IMR-90 (cell line): ENCODE data around the gene TEX36. TPM values are rescaled to one million over a fixed set of nuclear protein-coding genes. Genes with fewer than 3 reads are reported as not detected.

Experiments used
- ATAC-seq: fragments of 200-7000 bp; cut with Tn5 transposase; 2 replicates; pipeline ENCODE4 v1.9.1; 2020; ENCODE audit warnings: low read depth, mild to moderate bottlenecking, moderate library complexity
- BruUV-seq: library from RNA; stranded (reverse); fragments of 400-500 nt; replicated peaks from 2 replicates; lab custom pipeline; 2021; lab: Mats Ljungman, UMichigan
- CTCF ChIA-PET: fragments of 300-600 bp; formaldehyde crosslinking; extraction: SDS; loops from one replicate; lab custom pipeline; 2021; ENCODE audit warnings: antibody characterized with exemption; lab: Yijun Ruan, JAX
- POLR2A ChIA-PET: fragments of 300-600 bp; sonication (Branson Sonifier 250); formaldehyde crosslinking; loops from one replicate; lab custom pipeline; 2022; ENCODE audit warnings: antibody characterized with exemption; ENCODE audit not compliant: unreplicated experiment; lab: Charles Lee
- DNase-seq: peaks from one replicate; pipeline ENCODE4 v3.0.0; 2013
- H2AFZ ChIP-seq: replicated peaks from 2 replicates; pipeline ENCODE3; 2013; ENCODE audit warnings: low read length, mild to moderate bottlenecking; ENCODE audit not compliant: poor library complexity
- H2AK5ac ChIP-seq: 2 replicates; pipeline ENCODE4 v1.6.1; 2013; ENCODE audit warnings: low read depth, low read length, inconsistent platforms
- H2AK9ac ChIP-seq: replicated peaks from 2 replicates; pipeline ENCODE3; 2013; ENCODE audit warnings: mild to moderate bottlenecking, low read depth, low read length, moderate library complexity; ENCODE audit not compliant: poor library complexity
- H2BK120ac ChIP-seq: 2 replicates; pipeline ENCODE4 v1.6.1; 2013; ENCODE audit warnings: low read depth, low read length, inconsistent platforms
- H2BK15ac ChIP-seq: 3 replicates; pipeline ENCODE4 v1.6.1; 2013; ENCODE audit warnings: low read depth, low read length, inconsistent platforms
- H2BK20ac ChIP-seq: 2 replicates; pipeline ENCODE4 v1.6.1; 2013; ENCODE audit warnings: low read depth, mild to moderate bottlenecking, inconsistent platforms, low read length, moderate library complexity
- H2BK5ac ChIP-seq: 2 replicates; pipeline ENCODE4 v1.6.1; 2013; ENCODE audit warnings: mild to moderate bottlenecking, low read depth, low read length, inconsistent platforms; ENCODE audit not compliant: poor library complexity, severe bottlenecking
- H3K14ac ChIP-seq: replicated peaks from 2 replicates; pipeline ENCODE4 v1.6.1; 2013; ENCODE audit warnings: low read depth, low read length, inconsistent platforms
- H3K18ac ChIP-seq: 2 replicates; pipeline ENCODE4 v1.6.1; 2013; ENCODE audit warnings: low read depth, low read length, control low read depth
- H3K23ac ChIP-seq: 2 replicates; pipeline ENCODE4 v1.6.1; 2013; ENCODE audit warnings: low read depth, low read length, inconsistent platforms
- H3K27ac ChIP-seq: 2 replicates; pipeline ENCODE4 v1.5.1; 2013; ENCODE audit warnings: mild to moderate bottlenecking, control low read depth, low read length; ENCODE audit not compliant: insufficient read depth
- H3K27me3 ChIP-seq: 2 replicates; pipeline ENCODE4 v1.6.1; 2013; ENCODE audit warnings: low read length; ENCODE audit not compliant: control insufficient read depth, insufficient read depth
- H3K36me3 ChIP-seq: 2 replicates; pipeline ENCODE4 v1.6.1; 2013; ENCODE audit warnings: low read length, mixed read lengths; ENCODE audit not compliant: control insufficient read depth, insufficient read depth
- H3K4ac ChIP-seq: 2 replicates; pipeline ENCODE4 v1.6.1; 2013; ENCODE audit warnings: low read depth, low read length, inconsistent platforms
- H3K4me1 ChIP-seq: 2 replicates; pipeline ENCODE4 v1.6.1; 2013; ENCODE audit warnings: low read length, mixed read lengths; ENCODE audit not compliant: control insufficient read depth, insufficient read depth
- H3K4me2 ChIP-seq: 2 replicates; pipeline ENCODE4 v1.6.1; 2013; ENCODE audit warnings: low read depth, mild to moderate bottlenecking, control low read depth, low read length, moderate library complexity
- H3K4me3 ChIP-seq: 2 replicates; pipeline ENCODE4 v1.5.1; 2013; ENCODE audit warnings: low read depth, mild to moderate bottlenecking, control low read depth, low read length, moderate library complexity; ENCODE audit not compliant: insufficient read depth
- H3K56ac ChIP-seq: 2 replicates; pipeline ENCODE4 v1.6.1; 2013; ENCODE audit warnings: low read length, inconsistent platforms; ENCODE audit not compliant: insufficient read depth; ENCODE audit errors: extremely low read depth
- H3K79me1 ChIP-seq, 2 experiments: 2 replicates each; pipeline ENCODE4 v1.6.1; 2013; ENCODE audit warnings: low read length in 2 of 2, inconsistent platforms in 1 of 2, low read depth in 1 of 2
- H3K9ac ChIP-seq: 2 replicates; pipeline ENCODE4 v1.6.1; 2013; ENCODE audit warnings: low read depth, low read length, control low read depth
- H3K9me1 ChIP-seq: 2 replicates; pipeline ENCODE4 v1.6.1; 2013; ENCODE audit warnings: low read length, inconsistent platforms; ENCODE audit not compliant: insufficient read depth
- H3K9me3 ChIP-seq: 2 replicates; pipeline ENCODE4 v1.6.1; 2013; ENCODE audit warnings: low read length; ENCODE audit not compliant: control insufficient read depth, insufficient read depth
- H4K20me1 ChIP-seq: 2 replicates; pipeline ENCODE4 v1.6.1; 2013; ENCODE audit warnings: low read length, inconsistent platforms; ENCODE audit not compliant: insufficient read depth
- H4K5ac ChIP-seq: 2 replicates; pipeline ENCODE4 v1.6.1; 2013; ENCODE audit warnings: mild to moderate bottlenecking, low read depth, low read length, control low read depth
- H4K8ac ChIP-seq, 2 experiments: 2 replicates each; pipeline ENCODE4 v1.6.1; 2013; ENCODE audit warnings: low read depth in 2 of 2, low read length in 2 of 2, control low read depth in 1 of 2, inconsistent platforms in 1 of 2
- H4K91ac ChIP-seq: 2 replicates; pipeline ENCODE4 v1.6.1; 2013; ENCODE audit warnings: low read depth, low read length, inconsistent platforms; ENCODE audit not compliant: insufficient read depth
- BHLHE40 ChIP-seq: fragments of 150-350 bp; IDR thresholded peaks from 2 replicates; pipeline ENCODE4 v1.6.1; 2016; ENCODE audit warnings: mild to moderate bottlenecking, low read depth, low read length
- CEBPB ChIP-seq: IDR thresholded peaks from 2 replicates; pipeline ENCODE4 v1.6.1; 2012; ENCODE audit warnings: low read depth, low read length, improper control_type of control experiment
- CHD1 ChIP-seq: IDR thresholded peaks from 2 replicates; pipeline ENCODE4 v1.6.1; 2012; ENCODE audit warnings: low read depth, low read length, improper control_type of control experiment
- CTCF ChIP-seq: conservative IDR thresholded peaks from 2 replicates; pipeline ENCODE4 v1.5.1; 2012; ENCODE audit warnings: mild to moderate bottlenecking, low read depth, low read length, improper control_type of control experiment
- ELK1 ChIP-seq: fragments of 150-350 bp; IDR thresholded peaks from 2 replicates; pipeline ENCODE4 v1.6.1; 2016; ENCODE audit warnings: low read depth, mild to moderate bottlenecking, low read length, moderate library complexity, borderline replicate concordance
- FOS ChIP-seq: fragments of 150-350 bp; IDR thresholded peaks from 2 replicates; pipeline ENCODE4 v1.6.1; 2016; ENCODE audit warnings: low read depth, low read length
- MAFK ChIP-seq: IDR thresholded peaks from 2 replicates; pipeline ENCODE4 v1.6.1; 2012; ENCODE audit warnings: low read depth, low read length, improper control_type of control experiment
- MXI1 ChIP-seq: IDR thresholded peaks from 2 replicates; pipeline ENCODE4 v1.6.1; 2012; ENCODE audit warnings: low read depth, mild to moderate bottlenecking, low read length, moderate library complexity, borderline replicate concordance
- NFE2L2 ChIP-seq: fragments of 150-350 bp; IDR thresholded peaks from 2 replicates; pipeline ENCODE4 v1.6.1; 2016; ENCODE audit warnings: low read depth, mild to moderate bottlenecking, low read length
- POLR2A ChIP-seq: IDR thresholded peaks from 2 replicates; pipeline ENCODE4 v1.6.1; 2012; ENCODE audit warnings: mild to moderate bottlenecking, low read depth, low read length
- RAD21 ChIP-seq: IDR thresholded peaks from 2 replicates; pipeline ENCODE4 v1.6.1; 2012; ENCODE audit warnings: low read length, improper control_type of control experiment
- RCOR1 ChIP-seq: IDR thresholded peaks from 2 replicates; pipeline ENCODE4 v1.6.1; 2012; ENCODE audit warnings: mild to moderate bottlenecking, low read length, improper control_type of control experiment; ENCODE audit not compliant: insufficient replicate concordance
- RFX5 ChIP-seq: IDR thresholded peaks from 2 replicates; pipeline ENCODE4 v1.8.0; 2012; ENCODE audit warnings: low read depth, mild to moderate bottlenecking, low read length, moderate library complexity
- SMC3 ChIP-seq: fragments of 150-350 bp; IDR thresholded peaks from 2 replicates; pipeline ENCODE4 v1.6.1; 2016; ENCODE audit warnings: low read depth, mild to moderate bottlenecking, antibody characterized with exemption, low read length, moderate library complexity
- USF2 ChIP-seq: fragments of 150-350 bp; IDR thresholded peaks from 2 replicates; pipeline ENCODE4 v1.6.1; 2017; ENCODE audit warnings: mild to moderate bottlenecking, antibody characterized with exemption, low read length, low read depth
- WGBS, 2 experiments: methylation state at CpG; one replicate each; pipeline versions ENCODE4 v1.1.5 to v1.1.7; 2013; ENCODE audit warnings: missing lambda C conversion rate in 2 of 2; ENCODE audit not compliant: insufficient read length in 1 of 2; ENCODE audit errors: extremely low coverage in 2 of 2; 5-methylcytosine and 5-hydroxymethylcytosine counted together
- dilution Hi-C: fragments of 300-500 bp; cut with HindIII; formaldehyde crosslinking; loops from one replicate; pipeline ENCODE4 v1.14.3; 2018; ENCODE audit warnings: low sequenced_read_pairs; ENCODE audit not compliant: unreplicated experiment
- in situ Hi-C: fragments of 300-500 bp; cut with MboI; formaldehyde crosslinking; loops from 3 replicates; pipeline ENCODE4 v1.14.3; 2019; ENCODE audit warnings: low sequenced_read_pairs, inconsistent platforms, mixed read lengths
- intact Hi-C: fragments of 100-400 bp; cut with micrococcal nuclease; formaldehyde crosslinking; loops from 2 replicates; pipeline ENCODE4 v1.10.0; 2022
- polyA plus RNA-seq, 3 experiments: library from polyadenylated mRNA; depleted of rRNA; stranded (reverse); fragments of >200 nt; gene quantifications; 2 replicates each; pipeline ENCODE4 v1.2.3, GENCODE V29; 2012; ENCODE audit warnings: low replicate concordance in 1 of 3
- total RNA-seq: library from RNA; depleted of rRNA; stranded (reverse); fragments of >200 nt; gene quantifications from 2 replicates; pipeline ENCODE4 v1.2.3, GENCODE V29; 2012

Gene TEX36
- total and polyA plus RNA-seq, 2 of the 4 experiments (the other 2 are of a cell fraction): not detected

GRCh38 chr10:125692196-125692595, 9.2 kb upstream of the TEX36 start:
- no peak overlapping the region for H3K27ac ChIP-seq
- H2AK5ac ChIP-seq: no peak overlapping the region
- H2BK120ac ChIP-seq: no peak overlapping the region
- no peak overlapping the region for H3K9ac ChIP-seq
- H3K18ac ChIP-seq: no peak overlapping the region
- no peak for TF ChIP-seq MXI1
- TF ChIP-seq BHLHE40: no peak
- no peak for TF ChIP-seq ELK1
- TF ChIP-seq RFX5: no peak
- TF ChIP-seq RAD21: no peak
- TF ChIP-seq CEBPB: no peak
- TF ChIP-seq MAFK: no peak
- TF ChIP-seq SMC3: no peak
- no peak for TF ChIP-seq FOS
- TF ChIP-seq CHD1: no peak
- no peak for TF ChIP-seq NFE2L2
- no peak for TF ChIP-seq USF2
- no peak for TF ChIP-seq RCOR1
- TF ChIP-seq POLR2A: no peak
- no peak for TF ChIP-seq CTCF
- H3K4me1 ChIP-seq: peaks cover 5% of the 10 kb centered on the region; the same call in 1 of the 2 replicates
- BruUV-seq: no TSS peak
- POLR2A ChIA-PET: no interaction called here
- H3K4ac ChIP-seq: no peak overlapping the region
- no peaks in the 10 kb centered on the region for H3K79me1 ChIP-seq
- intact Hi-C loops (no loop called here), dilution Hi-C loops (no loop called here), in situ Hi-C loops (loop anchor here (10.0 kb wide), 1 partner anchor 647 kb away; no protein-coding TSS in a partner anchor)
- ATAC-seq: peak; percentile 41; the same call in 1 of the 2 replicates
- H4K8ac ChIP-seq: no peak overlapping the region
- no peak overlapping the region for H2BK20ac ChIP-seq
- no peak overlapping the region for H4K5ac ChIP-seq
- H2AK9ac ChIP-seq: no peak overlapping the region
- DNase-seq: peak; percentile 23
- no peak overlapping the region for H2BK15ac ChIP-seq
- H3K9me3 ChIP-seq: no peaks in the 10 kb centered on the region
- H4K20me1 ChIP-seq: no peaks in the 10 kb centered on the region
- WGBS, 2 experiments: no CpG with 5 or more reads among the region's 3 CpGs
- CTCF ChIA-PET: no interaction called here
- no peak overlapping the region for H3K14ac ChIP-seq
- no peak overlapping the region for H3K56ac ChIP-seq
- H3K27me3 ChIP-seq: peaks cover 7% of the 10 kb centered on the region
- no peak overlapping the region for H3K4me3 ChIP-seq
- H3K9me1 ChIP-seq: no peaks in the 10 kb centered on the region
- H2BK5ac ChIP-seq: no peak overlapping the region
- H4K91ac ChIP-seq: no peak overlapping the region
- H3K4me2 ChIP-seq: no peak overlapping the region
- H3K23ac ChIP-seq: no peak overlapping the region
- H3K36me3 ChIP-seq: no peaks in the 10 kb centered on the region
- H2AFZ ChIP-seq: no peak overlapping the region
